ENCODE measurements around the gene C3orf85.

Gene C3orf85

GRCh38 chr3:109161487-109162123 is 25.1 kb downstream of the C3orf85 start:
- no peak for TF ChIP-seq CTCF (IDR thresholded peaks at IDR 0.05; ENCODE audit: low read depth, low read length, missing control alignments)
- DNase-seq (ENCODE audit: low read depth), result no peak
- H3K4me3 ChIP-seq (ENCODE audit: low read depth, low read length), result no peak overlapping the region
- in situ Hi-C loops (cut with HindIII; ENCODE audit: low sequenced_read_pairs), result no loop called here

DNA sequence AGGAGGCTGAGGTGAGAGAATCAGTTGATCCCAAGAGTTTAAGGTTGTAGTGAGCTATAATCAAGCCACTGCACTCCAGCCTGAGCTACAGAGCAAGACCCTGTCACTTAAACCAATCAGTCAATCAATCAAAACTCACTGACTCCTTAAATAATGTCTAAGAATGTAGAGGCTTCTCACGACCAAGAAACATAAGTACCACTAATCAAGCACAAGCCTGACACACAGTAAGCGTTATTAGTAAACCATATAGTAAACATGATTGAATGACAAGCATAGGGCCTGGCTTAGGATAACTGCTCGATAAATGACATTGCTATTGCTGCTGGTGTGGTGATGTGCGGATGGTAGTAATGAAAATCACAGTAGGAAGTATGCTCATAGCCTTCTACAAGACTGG is 29.4 kb downstream of the C3orf85 start:
- no peak for TF ChIP-seq CTCF (IDR thresholded peaks at IDR 0.05; ENCODE audit: low read depth, low read length, missing control alignments)
- no peak for DNase-seq (ENCODE audit: low read depth)
- H3K4me3 ChIP-seq (ENCODE audit: low read depth, low read length), result no peak overlapping the region
- in situ Hi-C loops (cut with HindIII; ENCODE audit: low sequenced_read_pairs), result no loop called here

- no peak overlapping the region for H3K4me3 ChIP-seq (ENCODE audit: low read depth, low read length)
- no peak for TF ChIP-seq CTCF (IDR thresholded peaks at IDR 0.05; ENCODE audit: low read depth, low read length, missing control alignments)
- in situ Hi-C loops (cut with HindIII; ENCODE audit: low sequenced_read_pairs), result no loop called here
- DNase-seq (ENCODE audit: low read depth), result no peak
Measured at GRCh38 chr3:109171479-109171878, 35.0 kb downstream of the C3orf85 start.

GRCh38 chr3:109175411-109175810 is 38.9 kb downstream of the C3orf85 start:
- in situ Hi-C loops (cut with HindIII; ENCODE audit: low sequenced_read_pairs), result no loop called here
- DNase-seq (ENCODE audit: low read depth), result no peak
- TF ChIP-seq CTCF (IDR thresholded peaks at IDR 0.05; ENCODE audit: low read depth, low read length, missing control alignments), result no peak
- H3K4me3 ChIP-seq (ENCODE audit: low read depth, low read length), result no peak overlapping the region

DNA sequence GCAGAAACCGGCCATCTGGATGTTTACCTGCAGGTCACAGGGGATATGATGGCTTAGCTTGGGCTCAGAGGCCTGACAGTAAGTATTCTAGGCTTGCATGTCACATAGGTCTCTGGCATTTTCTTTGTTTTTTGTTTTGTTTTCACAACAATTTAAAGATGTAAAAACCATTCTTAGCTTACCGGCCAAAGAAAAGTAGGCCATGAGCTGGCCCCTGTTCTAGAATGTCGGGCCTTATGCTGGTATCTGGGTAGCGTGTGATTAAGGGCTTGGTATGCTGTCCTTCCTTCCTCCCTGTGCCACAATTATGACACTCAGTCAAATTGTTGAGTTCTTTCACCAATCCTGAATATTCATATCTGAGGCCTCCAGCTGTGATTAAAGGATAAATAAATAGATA is 40.2 kb downstream of the C3orf85 start:
- no peak for DNase-seq (ENCODE audit: low read depth)
- no peak for TF ChIP-seq CTCF (IDR thresholded peaks at IDR 0.05; ENCODE audit: low read depth, low read length, missing control alignments)
- no peak overlapping the region for H3K4me3 ChIP-seq (ENCODE audit: low read depth, low read length)
- in situ Hi-C loops (cut with HindIII; ENCODE audit: low sequenced_read_pairs), result no loop called here

DNA sequence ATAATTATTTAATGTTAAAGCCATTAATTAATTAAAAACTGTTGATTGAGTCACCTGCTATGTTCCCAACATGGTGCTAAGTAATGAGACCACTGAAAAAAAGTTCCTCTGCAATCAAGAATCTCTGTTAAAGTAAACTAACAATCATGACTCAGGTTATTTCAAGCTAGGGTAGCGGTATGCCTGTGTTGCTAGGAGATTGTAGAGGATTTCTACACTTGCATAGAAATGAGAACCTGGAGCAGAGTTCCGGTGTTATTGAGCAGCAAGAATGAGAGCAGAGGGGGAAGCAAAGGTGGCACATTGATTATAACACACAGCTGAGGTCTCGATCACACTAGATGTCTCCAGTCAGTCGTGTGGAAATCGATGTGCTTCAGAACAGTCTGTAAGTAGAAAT is 41.4 kb downstream of the C3orf85 start:
- no peak overlapping the region for H3K4me3 ChIP-seq (ENCODE audit: low read depth, low read length)
- TF ChIP-seq CTCF (IDR thresholded peaks at IDR 0.05; ENCODE audit: low read depth, low read length, missing control alignments), result no peak
- DNase-seq (ENCODE audit: low read depth), result no peak
- in situ Hi-C loops (cut with HindIII; ENCODE audit: low sequenced_read_pairs), result no loop called here
